H1 (cell line): Measurements from ENCODE around the gene PAX5. TPM values are rescaled to one million over a fixed set of nuclear protein-coding genes. Genes with fewer than 3 reads are reported as not detected.

Experiments used
- CTCF ChIA-PET: fragments of 300-600 bp; sonication (Branson Sonifier 250); formaldehyde crosslinking; loops from one replicate; lab custom pipeline; 2021; ENCODE audit not compliant: partially characterized antibody; lab: Charles Lee
- POLR2A ChIA-PET: fragments of 300-600 bp; sonication (Branson Sonifier 250); formaldehyde crosslinking; loops from one replicate; lab custom pipeline; 2021; ENCODE audit warnings: inconsistent platforms; ENCODE audit not compliant: partially characterized antibody; lab: Charles Lee
- DNase-seq, 2 experiments: peaks; one replicate each; pipeline versions ENCODE4 v3.0.0 to v3.0.0-alpha.2; 2010 to 2022; ENCODE audit warnings: low spot score in 2 of 2, low read depth in 1 of 2, mixed read lengths in 1 of 2
- FAIRE-seq: peaks from 2 replicates; lab custom pipeline; 2011; peaks lifted over from hg19 to GRCh38; lab: Jason Lieb, UNC
- H2AFZ ChIP-seq: 2 replicates; pipeline ENCODE4 v1.8.1; 2012; ENCODE audit warnings: low read length, inconsistent platforms
- H2AK5ac ChIP-seq: 2 replicates; pipeline ENCODE4 v1.6.1; 2013; ENCODE audit warnings: low read depth, low read length
- H2BK120ac ChIP-seq: replicated peaks from 2 replicates; pipeline ENCODE3; 2013; ENCODE audit warnings: low read depth, low read length, inconsistent platforms
- H2BK12ac ChIP-seq: 2 replicates; pipeline ENCODE4 v1.6.1; 2013; ENCODE audit warnings: low read depth, low read length
- H2BK15ac ChIP-seq: 2 replicates; pipeline ENCODE4 v1.6.1; 2013; ENCODE audit warnings: low read length
- H2BK20ac ChIP-seq: 2 replicates; pipeline ENCODE4 v1.6.1; 2013; ENCODE audit warnings: low read length
- H2BK5ac ChIP-seq: 2 replicates; pipeline ENCODE4 v1.6.1; 2013; ENCODE audit warnings: low read depth, low read length
- H3K14ac ChIP-seq: 2 replicates; pipeline ENCODE4 v1.6.1; 2013; ENCODE audit warnings: inconsistent platforms; ENCODE audit not compliant: insufficient read length
- H3K18ac ChIP-seq: 2 replicates; pipeline ENCODE4 v1.6.1; 2013; ENCODE audit warnings: low read length; ENCODE audit errors: extremely low read depth
- H3K23ac ChIP-seq: 2 replicates; pipeline ENCODE4 v1.6.1; 2013; ENCODE audit warnings: inconsistent platforms; ENCODE audit not compliant: insufficient read length
- H3K23me2 ChIP-seq: 2 replicates; pipeline ENCODE4 v1.6.1; 2013; ENCODE audit warnings: low read depth, low read length
- H3K27ac ChIP-seq: 2 replicates; pipeline ENCODE4 v1.6.1; 2011; ENCODE audit warnings: low read depth, low read length, inconsistent platforms
- H3K27me3 ChIP-seq, 4 experiments: replicated peaks in 1 of 4; 1 replicate in 1 of 4; 2 replicates in 3 of 4; pipeline versions ENCODE4 v1.6.1 to v1.8.1; 2011 to 2013; ENCODE audit warnings: low read length in 3 of 4, mild to moderate bottlenecking in 3 of 4, inconsistent platforms in 2 of 4, mixed read lengths in 2 of 4, moderate library complexity in 1 of 4; ENCODE audit not compliant: control insufficient read depth in 3 of 4, insufficient read depth in 3 of 4; ENCODE audit errors: extremely low read depth in 1 of 4
- H3K36me3 ChIP-seq, 4 experiments: 2 replicates each; pipeline versions ENCODE4 v1.6.1 to v1.8.1; 2011 to 2013; ENCODE audit warnings: mild to moderate bottlenecking in 4 of 4, low read length in 3 of 4, moderate library complexity in 2 of 4, control low read depth in 1 of 4, inconsistent platforms in 1 of 4; ENCODE audit not compliant: insufficient read depth in 4 of 4, control insufficient read depth in 2 of 4
- H3K4ac ChIP-seq: replicated peaks from 2 replicates; pipeline ENCODE3; 2013; ENCODE audit warnings: low read length, low read depth, mixed read lengths, inconsistent platforms; ENCODE audit not compliant: insufficient read length
- H3K4me1 ChIP-seq, 4 experiments: replicated peaks in 1 of 4; 1 replicate in 1 of 4; 2 replicates in 3 of 4; pipeline versions ENCODE4 v1.6.1 to v1.8.1; 2011 to 2013; ENCODE audit warnings: low read length in 3 of 4, inconsistent platforms in 2 of 4, mixed read lengths in 1 of 4; ENCODE audit not compliant: insufficient read depth in 4 of 4, control insufficient read depth in 3 of 4
- H3K4me2 ChIP-seq, 2 experiments: 2 replicates each; pipeline versions ENCODE4 v1.6.1 to v1.8.1; 2011 to 2013; ENCODE audit warnings: low read depth in 2 of 2, low read length in 2 of 2, control low read depth in 1 of 2, inconsistent platforms in 1 of 2, mild to moderate bottlenecking in 1 of 2; ENCODE audit not compliant: insufficient read depth in 1 of 2
- H3K4me3 ChIP-seq, 4 experiments: fragments of 200-600, 300-600 bp in 1 of 4; sonication (generic), shearing (Covaris generic), sonication (Bioruptor Twin) in 1 of 4; 2 replicates each; pipeline versions ENCODE4 v1.5.1 to v1.8.1; 2011 to 2016; ENCODE audit warnings: low read length in 4 of 4, low read depth in 3 of 4, control low read depth in 2 of 4, inconsistent platforms in 2 of 4, mild to moderate bottlenecking in 2 of 4, mixed read lengths in 1 of 4, moderate library complexity in 1 of 4; ENCODE audit not compliant: insufficient read depth in 2 of 4; ENCODE audit errors: extremely low read depth in 1 of 4
- H3K56ac ChIP-seq: replicated peaks from 2 replicates; pipeline ENCODE3; 2013; ENCODE audit warnings: low read depth, mild to moderate bottlenecking, mixed read lengths, low read length, inconsistent platforms; ENCODE audit not compliant: insufficient read length
- H3K79me1 ChIP-seq: 2 replicates; pipeline ENCODE4 v1.6.1; 2013; ENCODE audit warnings: low read depth, low read length, control low read depth
- H3K79me2 ChIP-seq, 2 experiments: 2 replicates each; pipeline versions ENCODE4 v1.6.1 to v1.8.1; 2012 to 2013; ENCODE audit warnings: low read length in 2 of 2, mild to moderate bottlenecking in 2 of 2, inconsistent platforms in 1 of 2; ENCODE audit not compliant: insufficient read depth in 2 of 2, control insufficient read depth in 1 of 2
- H3K9ac ChIP-seq, 4 experiments: replicated peaks in 1 of 4; 1 replicate in 1 of 4; 2 replicates in 3 of 4; pipeline versions ENCODE4 v1.6.1 to v1.8.1; 2011 to 2013; ENCODE audit warnings: low read depth in 3 of 4, low read length in 3 of 4, control low read depth in 2 of 4, mild to moderate bottlenecking in 2 of 4, moderate library complexity in 2 of 4, inconsistent platforms in 1 of 4; ENCODE audit errors: extremely low read depth in 1 of 4
- H3K9me3 ChIP-seq, 2 experiments: 2 replicates each; pipeline versions ENCODE4 v1.6.1 to v1.8.1; 2012 to 2013; ENCODE audit warnings: mild to moderate bottlenecking in 2 of 2, moderate library complexity in 2 of 2, control low read depth in 1 of 2, inconsistent platforms in 1 of 2, low read depth in 1 of 2, low read length in 1 of 2, mixed read lengths in 1 of 2; ENCODE audit not compliant: insufficient read depth in 2 of 2
- H4K20me1 ChIP-seq, 2 experiments: replicated peaks in 1 of 2; 2 replicates each; pipeline versions ENCODE3 to v1.8.1; 2011 to 2013; ENCODE audit warnings: inconsistent platforms in 2 of 2, low read length in 2 of 2, mild to moderate bottlenecking in 1 of 2; ENCODE audit not compliant: insufficient read depth in 2 of 2, control insufficient read depth in 1 of 2
- H4K5ac ChIP-seq: 2 replicates; pipeline ENCODE4 v1.6.1; 2013; ENCODE audit warnings: low read length, low read depth, mixed read lengths, inconsistent platforms; ENCODE audit not compliant: insufficient read length
- H4K8ac ChIP-seq: 2 replicates; pipeline ENCODE4 v1.8.0; 2013; ENCODE audit warnings: mild to moderate bottlenecking, moderate library complexity, low read length, inconsistent platforms; ENCODE audit not compliant: insufficient read depth; ENCODE audit errors: extremely low read depth
- H4K91ac ChIP-seq: replicated peaks from 2 replicates; pipeline ENCODE3; 2013; ENCODE audit warnings: low read length, mixed read lengths, inconsistent platforms; ENCODE audit not compliant: insufficient read length
- RAD21 ChIP-seq, 2 experiments: IDR thresholded peaks in 1 of 2; conservative IDR thresholded peaks in 1 of 2; 2 replicates each; pipeline ENCODE4 v1.6.1; 2011; ENCODE audit warnings: low read depth in 2 of 2, low read length in 2 of 2, improper control_type of control experiment in 1 of 2, inconsistent platforms in 1 of 2, mild to moderate bottlenecking in 1 of 2, moderate library complexity in 1 of 2
- WGBS, 2 experiments: shearing (Covaris generic) in 1 of 2; methylation state at CpG; one replicate each; pipeline versions ENCODE4 v1.1.6 to v1.1.7; 2013 to 2015; ENCODE audit warnings: low lambda C conversion rate in 2 of 2, mixed read lengths in 2 of 2, inconsistent platforms in 1 of 2, low coverage in 1 of 2, missing lambda C conversion rate in 1 of 2; ENCODE audit not compliant: insufficient replicate concordance in 2 of 2, insufficient coverage in 1 of 2, insufficient read length in 1 of 2; ENCODE audit errors: extremely low coverage in 1 of 2, missing lambda C conversion rate in 1 of 2; 5-methylcytosine and 5-hydroxymethylcytosine counted together
- polyA plus RNA-seq, 7 experiments: library from polyadenylated mRNA; depleted of rRNA in 3 of 7; stranded (reverse) in 5 of 7; unstranded in 2 of 7; fragments of >200 nt in 5 of 7; fragments of 200-250 nt in 2 of 7; gene quantifications; 1 replicate in 5 of 7; 2 replicates in 1 of 7; 4 replicates in 1 of 7; pipeline versions ENCODE4 v1.2.1 to v1.2.3, GENCODE V29; 2011 to 2013; ENCODE audit warnings: missing spikeins in 2 of 7, mixed read lengths in 2 of 7
- total RNA-seq: library from RNA; stranded (reverse); fragmentation: NEBNext Ultra II Directional; extraction: Animal tissue kit (Norgen Biotek cat#: 25700); gene quantifications from 2 replicates; pipeline ENCODE4 v1.2.1, GENCODE V29; 2021

The PAX5 gene
- total and polyA plus RNA-seq, 2 of the 8 experiments (the other 6 are each of a cell fraction or from before 2014, with no cell fraction given): 0.29 to 0.43 TPM

DNA sequence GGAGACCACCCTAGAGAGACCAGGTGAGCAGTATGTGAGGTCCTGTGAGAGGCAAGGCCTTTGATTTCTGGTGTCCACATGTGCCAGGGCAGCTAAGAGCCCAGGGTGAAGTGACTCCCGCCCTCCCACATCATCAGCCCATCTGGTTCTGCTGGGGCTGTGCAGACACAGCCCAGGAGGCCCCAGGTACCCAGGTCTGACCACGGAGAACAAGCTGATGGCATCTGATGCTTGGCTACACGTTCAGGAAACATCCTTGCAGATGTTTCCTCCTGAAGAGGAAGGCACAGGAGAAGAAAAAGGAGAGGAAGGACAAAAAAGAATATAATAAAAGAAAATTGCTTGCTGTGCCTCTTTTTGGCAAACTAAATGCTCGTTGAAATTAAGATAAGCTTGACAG is 225.8 kb downstream of the PAX5 start:
- Histone ChIP-seq H3K23me2 (no peaks in the 10 kb centered on the region), H2BK15ac (no peak overlapping the region), H3K14ac (no peak overlapping the region), H3K4ac (no peak overlapping the region), H4K5ac (no peak overlapping the region), H2BK5ac (no peak overlapping the region), H3K27ac (no peak overlapping the region), H3K4me1 (no peaks in the 10 kb centered on the region), H3K18ac (no peak overlapping the region), H2AFZ (no peak overlapping the region), H2BK12ac (no peak overlapping the region), H3K27me3 (no peaks in the 10 kb centered on the region), H3K23ac (no peak overlapping the region), H3K56ac (no peak overlapping the region), H4K8ac (no peak overlapping the region), H3K9ac (no peak overlapping the region), H3K36me3 (no peaks in the 10 kb centered on the region), H2BK20ac (no peak overlapping the region), H3K9me3 (no peaks in the 10 kb centered on the region), H4K20me1 (no peaks in the 10 kb centered on the region), H3K79me1 (no peaks in the 10 kb centered on the region), H3K4me2 (no peak overlapping the region), H4K91ac (no peak overlapping the region), H2AK5ac (no peak overlapping the region), H3K4me3 (no peak overlapping the region), H3K79me2 (no peaks in the 10 kb centered on the region), H2BK120ac (no peak overlapping the region)
- ChIA-PET POLR2A (interaction anchor here (0.6 kb wide), 1 partner anchor 10 kb away, joined by 3 read pairs; no protein-coding TSS in a partner anchor), CTCF (interaction anchor here (1.0 to 1.9 kb wide), 5 partner anchors 9 to 65 kb away, joined by 3 to 7 read pairs (median 4); no protein-coding TSS in a partner anchor)
- FAIRE-seq: no peak
- no peak for DNase-seq
- 81% methylated on average over 4 of the region's 4 CpGs; no CpG with 5 or more reads in 1 of the 2 experiments for WGBS, 2 experiments
- TF ChIP-seq RAD21 (IDR thresholded peaks at IDR 0.05 in 1 of 2, conservative IDR thresholded peaks at IDR 0.05 in 1 of 2; ENCODE audit: low read depth in 2 of 2, low read length in 2 of 2): no peak
